ENCODE measurements around the gene CTBS. TPM values are rescaled to one million over a fixed set of nuclear protein-coding genes. Genes with fewer than 3 reads are reported as not detected.

CTBS gene
- total and polyA plus RNA-seq, 2 experiments from 2014 or later: 4.3 to 5.1 TPM

DNA sequence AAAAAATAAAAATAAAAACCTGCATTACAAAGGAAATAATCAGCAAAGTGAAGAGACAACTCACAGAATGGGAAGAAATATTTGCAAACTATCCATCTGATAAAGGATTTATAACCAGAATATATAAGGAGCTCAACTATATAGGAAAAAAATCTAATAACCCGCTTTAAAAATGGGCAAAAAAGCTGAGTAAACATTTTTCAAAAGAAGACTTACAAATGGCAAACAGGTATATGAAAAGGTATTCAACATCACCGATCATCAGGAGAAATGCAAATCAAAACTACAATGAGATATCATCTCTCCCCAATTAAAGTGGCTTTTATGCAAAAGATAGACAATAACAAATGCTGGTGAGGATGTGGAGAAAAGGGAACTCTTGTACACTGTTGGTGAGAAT is 64.1 kb downstream of the CTBS start:
- Mint-ChIP-seq H3K36me3 (ENCODE audit: low read depth) (peaks cover 10% of the 10 kb centered on the region; the same call in 1 of the 3 replicates), H3K27me3 (ENCODE audit: insufficient read depth, low read depth, poor library complexity) (peaks cover 6% of the 10 kb centered on the region), H3K27ac (no peak overlapping the region), H3K9me3 (peaks cover 9% of the 10 kb centered on the region; the same call in 1 of the 3 replicates), H3K4me3 (no peak overlapping the region), H3K4me1 (peaks cover 2% of the 10 kb centered on the region; the same call in 2 of the 3 replicates)
- H3K4me3 ChIP-seq: no peak overlapping the region
- H3K4me2 ChIP-seq: no peak overlapping the region
- H3K9me2 ChIP-seq (ENCODE audit: insufficient read depth): no peaks in the 10 kb centered on the region; the same call in 1 of the 2 replicates
- H3K79me2 ChIP-seq (replicated peaks; ENCODE audit: insufficient read depth): peaks cover 3% of the 10 kb centered on the region
- no peak overlapping the region for H2AFZ ChIP-seq
- H3F3A ChIP-seq (replicated peaks; ENCODE audit: low read depth): no peaks in the 10 kb centered on the region
- no peaks in the 10 kb centered on the region for H3K36me3 ChIP-seq (ENCODE audit: insufficient read depth)
- H3K4me1 ChIP-seq (ENCODE audit: insufficient read depth): peaks cover 9% of the 10 kb centered on the region
- no peaks in the 10 kb centered on the region for H4K20me1 ChIP-seq (replicated peaks; ENCODE audit: insufficient read depth)
- peaks cover 2% of the 10 kb centered on the region for H3K27me3 ChIP-seq (ENCODE audit: insufficient read depth)
- ATAC-seq: no peak
- TF ChIP-seq STAT1 (IDR thresholded peaks at IDR 0.05; ENCODE audit: unreplicated experiment) (no peak), JUNB (IDR thresholded peaks at IDR 0.05; ENCODE audit: unreplicated experiment) (no peak), EZH2 (IDR thresholded peaks at IDR 0.05; ENCODE audit: low read depth, unreplicated experiment) (no peak)
- DNase-seq (ENCODE audit: low spot score): no peak
- no peak overlapping the region for H3K27ac ChIP-seq (ENCODE audit: low read depth)

DNA sequence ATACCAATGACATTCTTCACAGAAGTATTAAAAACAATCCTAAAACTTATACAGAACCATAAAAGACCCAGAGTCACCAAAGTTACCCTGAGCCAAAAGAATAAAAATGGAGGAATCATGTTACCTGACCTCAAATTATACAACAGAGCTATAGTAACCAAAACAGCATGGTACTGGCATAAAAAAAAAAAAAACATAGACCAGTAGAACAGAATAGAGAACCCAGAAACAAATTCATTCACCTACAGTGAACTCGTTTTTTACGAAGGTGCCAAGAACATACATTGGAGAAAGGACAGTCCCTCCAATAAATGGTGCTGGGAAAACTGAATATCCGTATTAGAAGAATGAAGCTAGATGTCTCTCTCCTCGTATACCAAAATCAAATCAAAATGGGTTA is 65.2 kb downstream of the CTBS start:
- H3K27ac ChIP-seq (ENCODE audit: low read depth): no peak overlapping the region
- H3K79me2 ChIP-seq (replicated peaks; ENCODE audit: insufficient read depth): peaks cover 15% of the 10 kb centered on the region
- H3K27me3 ChIP-seq (ENCODE audit: insufficient read depth): peaks cover 12% of the 10 kb centered on the region
- DNase-seq (ENCODE audit: low spot score) (no peak), ATAC-seq (no peak)
- H3K27me3 Mint-ChIP-seq (ENCODE audit: insufficient read depth, low read depth, poor library complexity): peaks cover 12% of the 10 kb centered on the region
- no peaks in the 10 kb centered on the region for H3K36me3 ChIP-seq (ENCODE audit: insufficient read depth)
- peaks cover 10% of the 10 kb centered on the region; the same call in 1 of the 3 replicates for H3K36me3 Mint-ChIP-seq (ENCODE audit: low read depth)
- no peak overlapping the region for H3K27ac Mint-ChIP-seq
- no peak overlapping the region for H3K4me2 ChIP-seq
- H3F3A ChIP-seq (replicated peaks; ENCODE audit: low read depth): no peaks in the 10 kb centered on the region
- H3K9me2 ChIP-seq (ENCODE audit: insufficient read depth): no peaks in the 10 kb centered on the region; the same call in 1 of the 2 replicates
- no peak overlapping the region for H2AFZ ChIP-seq
- TF ChIP-seq ZNF331 (CRISPR knock-in tag; IDR thresholded peaks at IDR 0.05; ENCODE audit: low read depth): no peak
- TF ChIP-seq CREB1 (CRISPR knock-in tag; IDR thresholded peaks at IDR 0.05; ENCODE audit: low read depth): no peak
- TF ChIP-seq, protein P1, sequence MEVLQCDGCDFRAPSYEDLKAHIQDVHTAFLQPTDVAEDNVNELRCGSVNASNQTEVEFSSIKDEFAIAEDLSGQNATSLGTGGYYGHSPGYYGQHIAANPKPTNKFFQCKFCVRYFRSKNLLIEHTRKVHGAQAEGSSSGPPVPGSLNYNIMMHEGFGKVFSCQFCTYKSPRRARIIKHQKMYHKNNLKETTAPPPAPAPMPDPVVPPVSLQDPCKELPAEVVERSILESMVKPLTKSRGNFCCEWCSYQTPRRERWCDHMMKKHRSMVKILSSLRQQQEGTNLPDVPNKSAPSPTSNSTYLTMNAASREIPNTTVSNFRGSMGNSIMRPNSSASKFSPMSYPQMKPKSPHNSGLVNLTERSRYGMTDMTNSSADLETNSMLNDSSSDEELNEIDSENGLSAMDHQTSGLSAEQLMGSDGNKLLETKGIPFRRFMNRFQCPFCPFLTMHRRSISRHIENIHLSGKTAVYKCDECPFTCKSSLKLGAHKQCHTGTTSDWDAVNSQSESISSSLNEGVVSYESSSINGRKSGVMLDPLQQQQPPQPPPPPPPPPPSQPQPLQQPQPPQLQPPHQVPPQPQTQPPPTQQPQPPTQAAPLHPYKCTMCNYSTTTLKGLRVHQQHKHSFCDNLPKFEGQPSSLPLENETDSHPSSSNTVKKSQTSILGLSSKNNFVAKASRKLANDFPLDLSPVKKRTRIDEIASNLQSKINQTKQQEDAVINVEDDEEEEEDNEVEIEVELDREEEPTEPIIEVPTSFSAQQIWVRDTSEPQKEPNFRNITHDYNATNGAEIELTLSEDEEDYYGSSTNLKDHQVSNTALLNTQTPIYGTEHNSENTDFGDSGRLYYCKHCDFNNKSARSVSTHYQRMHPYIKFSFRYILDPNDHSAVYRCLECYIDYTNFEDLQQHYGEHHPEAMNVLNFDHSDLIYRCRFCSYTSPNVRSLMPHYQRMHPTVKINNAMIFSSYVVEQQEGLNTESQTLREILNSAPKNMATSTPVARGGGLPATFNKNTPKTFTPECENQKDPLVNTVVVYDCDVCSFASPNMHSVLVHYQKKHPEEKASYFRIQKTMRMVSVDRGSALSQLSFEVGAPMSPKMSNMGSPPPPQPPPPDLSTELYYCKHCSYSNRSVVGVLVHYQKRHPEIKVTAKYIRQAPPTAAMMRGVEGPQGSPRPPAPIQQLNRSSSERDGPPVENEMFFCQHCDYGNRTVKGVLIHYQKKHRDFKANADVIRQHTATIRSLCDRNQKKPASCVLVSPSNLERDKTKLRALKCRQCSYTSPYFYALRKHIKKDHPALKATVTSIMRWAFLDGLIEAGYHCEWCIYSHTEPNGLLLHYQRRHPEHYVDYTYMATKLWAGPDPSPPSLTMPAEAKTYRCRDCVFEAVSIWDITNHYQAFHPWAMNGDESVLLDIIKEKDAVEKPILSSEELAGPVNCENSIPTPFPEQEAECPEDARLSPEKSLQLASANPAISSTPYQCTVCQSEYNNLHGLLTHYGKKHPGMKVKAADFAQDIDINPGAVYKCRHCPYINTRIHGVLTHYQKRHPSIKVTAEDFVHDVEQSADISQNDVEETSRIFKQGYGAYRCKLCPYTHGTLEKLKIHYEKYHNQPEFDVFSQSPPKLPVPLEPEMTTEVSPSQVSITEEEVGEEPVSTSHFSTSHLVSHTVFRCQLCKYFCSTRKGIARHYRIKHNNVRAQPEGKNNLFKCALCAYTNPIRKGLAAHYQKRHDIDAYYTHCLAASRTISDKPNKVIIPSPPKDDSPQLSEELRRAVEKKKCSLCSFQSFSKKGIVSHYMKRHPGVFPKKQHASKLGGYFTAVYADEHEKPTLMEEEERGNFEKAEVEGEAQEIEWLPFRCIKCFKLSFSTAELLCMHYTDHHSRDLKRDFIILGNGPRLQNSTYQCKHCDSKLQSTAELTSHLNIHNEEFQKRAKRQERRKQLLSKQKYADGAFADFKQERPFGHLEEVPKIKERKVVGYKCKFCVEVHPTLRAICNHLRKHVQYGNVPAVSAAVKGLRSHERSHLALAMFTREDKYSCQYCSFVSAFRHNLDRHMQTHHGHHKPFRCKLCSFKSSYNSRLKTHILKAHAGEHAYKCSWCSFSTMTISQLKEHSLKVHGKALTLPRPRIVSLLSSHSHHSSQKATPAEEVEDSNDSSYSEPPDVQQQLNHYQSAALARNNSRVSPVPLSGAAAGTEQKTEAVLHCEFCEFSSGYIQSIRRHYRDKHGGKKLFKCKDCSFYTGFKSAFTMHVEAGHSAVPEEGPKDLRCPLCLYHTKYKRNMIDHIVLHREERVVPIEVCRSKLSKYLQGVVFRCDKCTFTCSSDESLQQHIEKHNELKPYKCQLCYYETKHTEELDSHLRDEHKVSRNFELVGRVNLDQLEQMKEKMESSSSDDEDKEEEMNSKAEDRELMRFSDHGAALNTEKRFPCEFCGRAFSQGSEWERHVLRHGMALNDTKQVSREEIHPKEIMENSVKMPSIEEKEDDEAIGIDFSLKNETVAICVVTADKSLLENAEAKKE (CRISPR knock-in tag; IDR thresholded peaks at IDR 0.05): no peak
- no peak for TF ChIP-seq JUNB (IDR thresholded peaks at IDR 0.05; ENCODE audit: unreplicated experiment)
- peaks cover 6% of the 10 kb centered on the region; the same call in 1 of the 2 replicates for H4K20me1 ChIP-seq (replicated peaks; ENCODE audit: insufficient read depth)
- no peak overlapping the region for H3K4me3 Mint-ChIP-seq
- peaks cover 11% of the 10 kb centered on the region for H3K4me1 Mint-ChIP-seq
- H3K4me3 ChIP-seq: no peak overlapping the region
- H3K9me3 Mint-ChIP-seq: peaks cover 9% of the 10 kb centered on the region; the same call in 1 of the 3 replicates
- peaks cover 20% of the 10 kb centered on the region for H3K4me1 ChIP-seq (ENCODE audit: insufficient read depth)

All from GM23338 (cell line).